LNCaP clone FGC (cell line): Measurements from ENCODE around the gene SORL1.
"Not testable (repeated sequence)": the region's sequence is repeated elsewhere in the genome, so short reads cannot be mapped to it uniquely, and the experiment has no call there.

ENCODE experiments used
- DNase-seq: peaks from one replicate; pipeline ENCODE4 v3.0.0-alpha.2; 2011; ENCODE audit warnings: low read depth
- H3K4me3 ChIP-seq: 2 replicates; pipeline ENCODE4 v1.5.1; 2011; ENCODE audit warnings: mild to moderate bottlenecking, low read depth, low read length, control low read depth
- TF ChIP-seq, protein P1 (sequence below): IDR thresholded peaks from 2 replicates; pipeline ENCODE4 v1.5.1; 2012; ENCODE audit warnings: mild to moderate bottlenecking; ENCODE audit not compliant: control insufficient read depth, insufficient read depth; ENCODE audit errors: extremely low read depth

Gene SORL1

DNA sequence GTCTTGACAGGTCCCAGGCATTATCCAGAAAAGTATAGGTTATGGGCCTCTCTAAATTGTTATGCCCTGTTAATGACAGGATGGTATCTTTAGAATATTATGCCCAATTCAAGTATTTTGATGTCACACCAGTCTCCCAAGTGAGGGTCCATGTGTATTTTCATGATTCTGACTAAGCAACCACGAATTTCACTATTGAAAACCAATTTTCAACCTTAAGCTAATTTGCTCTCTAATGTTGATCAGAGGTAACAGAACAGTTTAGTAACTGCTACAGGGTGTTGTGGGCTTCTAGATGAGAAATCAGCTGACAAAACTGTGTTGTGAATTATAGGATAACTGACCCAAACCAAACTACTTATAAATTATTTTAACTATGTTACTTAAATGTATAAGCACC is 48.6 kb downstream of the SORL1 start:
- DNase-seq = no peak
- H3K4me3 ChIP-seq = no peak overlapping the region
- TF ChIP-seq, protein P1, sequence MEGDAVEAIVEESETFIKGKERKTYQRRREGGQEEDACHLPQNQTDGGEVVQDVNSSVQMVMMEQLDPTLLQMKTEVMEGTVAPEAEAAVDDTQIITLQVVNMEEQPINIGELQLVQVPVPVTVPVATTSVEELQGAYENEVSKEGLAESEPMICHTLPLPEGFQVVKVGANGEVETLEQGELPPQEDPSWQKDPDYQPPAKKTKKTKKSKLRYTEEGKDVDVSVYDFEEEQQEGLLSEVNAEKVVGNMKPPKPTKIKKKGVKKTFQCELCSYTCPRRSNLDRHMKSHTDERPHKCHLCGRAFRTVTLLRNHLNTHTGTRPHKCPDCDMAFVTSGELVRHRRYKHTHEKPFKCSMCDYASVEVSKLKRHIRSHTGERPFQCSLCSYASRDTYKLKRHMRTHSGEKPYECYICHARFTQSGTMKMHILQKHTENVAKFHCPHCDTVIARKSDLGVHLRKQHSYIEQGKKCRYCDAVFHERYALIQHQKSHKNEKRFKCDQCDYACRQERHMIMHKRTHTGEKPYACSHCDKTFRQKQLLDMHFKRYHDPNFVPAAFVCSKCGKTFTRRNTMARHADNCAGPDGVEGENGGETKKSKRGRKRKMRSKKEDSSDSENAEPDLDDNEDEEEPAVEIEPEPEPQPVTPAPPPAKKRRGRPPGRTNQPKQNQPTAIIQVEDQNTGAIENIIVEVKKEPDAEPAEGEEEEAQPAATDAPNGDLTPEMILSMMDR = no peak

DNA sequence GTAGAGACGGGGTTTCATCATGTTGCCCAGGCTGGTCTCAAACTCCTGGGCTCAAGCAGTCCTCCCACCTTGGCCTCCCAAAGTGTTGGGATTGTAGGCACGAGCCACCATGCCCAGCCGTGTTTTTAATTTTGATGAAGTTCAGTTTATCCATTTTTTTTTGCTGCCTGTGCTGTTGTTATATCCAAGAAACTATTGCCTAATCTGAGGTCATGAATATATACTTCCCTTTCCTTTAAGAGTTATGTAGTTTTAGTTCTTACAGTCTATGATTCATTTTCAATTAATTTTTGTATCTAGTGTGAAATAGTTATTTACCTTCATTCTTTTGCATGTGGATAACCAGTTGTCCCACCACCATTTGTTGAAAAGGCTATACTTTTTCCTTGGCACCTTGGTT is 50.9 kb downstream of the SORL1 start:
- no peak for DNase-seq
- TF ChIP-seq, protein P1 = no peak
- no peak overlapping the region for H3K4me3 ChIP-seq

DNA sequence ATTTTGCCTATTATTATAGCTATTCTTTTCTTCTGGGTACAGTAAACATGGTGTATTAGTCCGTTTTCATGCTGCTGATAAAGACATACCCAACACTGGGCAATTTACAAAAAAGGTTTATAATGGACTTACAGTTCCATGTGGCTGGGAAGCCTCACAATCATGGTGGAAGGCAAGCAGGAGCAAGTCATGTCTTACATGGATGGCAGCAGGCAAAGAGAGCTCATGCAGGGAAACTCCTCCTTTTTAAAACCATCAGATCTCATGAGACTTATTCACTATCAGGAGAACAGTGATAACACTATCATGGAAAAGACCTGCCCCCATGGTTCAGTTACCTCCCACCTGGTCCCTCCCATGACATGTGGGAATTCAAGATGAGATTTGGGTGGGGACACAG is 54.1 kb downstream of the SORL1 start:
- H3K4me3 ChIP-seq, DNase-seq: not testable (repeated sequence)

DNA sequence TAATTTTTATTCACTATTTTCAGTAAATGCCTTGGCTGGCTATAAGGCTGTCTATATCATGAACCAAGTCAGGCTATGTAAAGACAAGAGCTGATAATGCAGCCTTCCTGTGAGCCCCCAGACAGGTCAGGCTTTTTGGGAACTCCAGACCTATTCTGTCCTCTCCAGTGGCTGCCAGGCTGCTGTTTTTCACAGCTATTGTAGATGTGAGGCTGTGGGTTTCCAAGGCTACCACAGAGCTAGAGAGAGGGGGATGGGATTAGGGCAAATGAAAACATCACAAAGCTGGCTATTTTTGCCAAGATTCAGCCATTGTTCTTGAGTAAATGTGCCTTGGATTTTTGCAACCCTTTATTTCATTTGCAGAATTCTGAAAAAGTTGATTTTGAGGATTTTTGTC is 56.3 kb downstream of the SORL1 start:
- TF ChIP-seq, protein P1 = no peak
- no peak for DNase-seq
- H3K4me3 ChIP-seq = no peak overlapping the region

- DNase-seq = no peak
- TF ChIP-seq, protein P1 = no peak
- no peak overlapping the region for H3K4me3 ChIP-seq
Measured at GRCh38 chr11:121510438-121510837, 58.3 kb downstream of the SORL1 start.

GRCh38 chr11:121512468-121513465 is 60.7 kb downstream of the SORL1 start:
- H3K4me3 ChIP-seq = no peak overlapping the region
- TF ChIP-seq, protein P1 = no peak
- no peak for DNase-seq

DNA sequence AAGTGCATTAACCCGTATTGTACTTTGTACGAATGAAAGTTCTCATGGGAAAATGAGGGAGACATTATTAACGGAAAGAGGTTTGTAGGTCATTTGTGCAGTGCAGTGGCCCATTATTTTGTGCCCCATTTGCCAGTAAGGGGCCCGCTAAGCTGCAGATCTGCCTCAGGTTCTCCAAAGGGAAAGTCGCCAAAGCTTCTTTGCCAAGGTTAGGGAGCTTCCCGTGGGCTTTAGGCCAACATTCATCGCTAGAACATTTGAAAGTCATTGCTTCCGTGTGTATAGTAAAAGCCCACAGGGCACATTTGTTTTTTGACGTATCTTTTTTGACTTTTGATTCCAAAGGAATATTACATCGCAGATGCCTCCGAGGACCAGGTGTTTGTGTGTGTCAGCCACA is 61.7 kb downstream of the SORL1 start:
- TF ChIP-seq, protein P1 = no peak
- DNase-seq = no peak
- no peak overlapping the region for H3K4me3 ChIP-seq
